HG03097 (cell line): ENCODE data around the gene SAMD11.

Experiments used
- ATAC-seq: cut with Tn5 transposase; IDR thresholded peaks from one replicate; pipeline ENCODE4 v1.9.1; 2021; ENCODE audit not compliant: unreplicated experiment, low FRiP score

Gene SAMD11

DNA sequence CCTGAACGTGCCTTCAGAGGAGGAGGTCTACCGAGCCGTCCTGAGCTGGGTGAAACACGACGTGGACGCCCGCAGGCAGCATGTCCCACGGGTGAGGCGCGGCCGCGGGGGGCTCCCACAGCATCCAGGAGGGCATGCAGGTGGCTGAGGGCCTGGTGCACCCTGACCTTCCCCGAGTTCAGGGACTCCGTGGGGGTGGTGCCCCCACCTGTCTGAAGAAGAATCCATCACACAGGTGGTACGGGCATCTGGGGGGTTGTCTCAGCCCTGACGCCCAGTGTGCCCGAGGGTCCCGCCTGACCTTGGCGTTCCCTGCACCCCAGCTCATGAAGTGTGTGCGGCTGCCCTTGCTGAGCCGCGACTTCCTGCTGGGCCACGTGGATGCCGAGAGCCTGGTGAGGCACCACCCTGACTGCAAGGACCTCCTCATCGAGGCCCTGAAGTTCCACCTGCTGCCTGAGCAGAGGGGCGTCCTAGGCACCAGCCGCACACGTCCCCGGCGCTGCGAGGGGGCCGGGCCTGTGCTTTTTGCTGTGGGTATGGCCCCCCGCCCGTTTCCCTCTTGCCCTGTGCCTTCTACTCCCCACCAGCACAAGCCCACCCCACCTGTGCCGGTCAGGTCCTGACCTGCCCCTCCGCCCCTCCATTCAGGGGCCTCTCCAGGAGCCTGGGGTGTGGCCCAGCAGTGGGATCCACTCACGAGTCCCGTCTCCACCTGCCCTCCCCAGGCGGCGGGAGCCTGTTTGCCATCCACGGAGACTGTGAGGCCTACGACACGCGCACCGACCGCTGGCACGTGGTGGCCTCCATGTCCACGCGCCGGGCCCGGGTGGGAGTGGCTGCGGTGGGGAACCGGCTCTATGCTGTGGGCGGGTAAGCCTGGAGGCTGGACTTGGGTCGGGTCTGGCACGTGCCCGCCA is 38.9 kb downstream of the SAMD11 start:
- no peak for ATAC-seq

DNA sequence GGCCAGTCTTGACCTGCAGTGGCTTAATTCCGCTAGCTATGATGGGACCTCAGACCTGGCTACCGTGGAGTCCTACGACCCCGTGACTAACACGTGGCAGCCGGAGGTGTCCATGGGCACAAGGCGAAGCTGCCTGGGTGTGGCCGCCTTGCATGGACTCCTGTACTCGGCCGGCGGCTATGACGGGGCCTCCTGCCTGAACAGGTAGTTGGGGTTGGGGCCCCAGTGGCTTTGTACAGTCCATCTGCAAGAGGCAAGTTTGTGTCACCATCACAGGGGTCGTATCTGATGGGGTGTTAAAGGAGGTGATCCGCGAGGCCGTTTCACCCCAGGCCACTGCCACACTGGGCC is 39.6 kb downstream of the SAMD11 start:
- ATAC-seq: no peak

DNA sequence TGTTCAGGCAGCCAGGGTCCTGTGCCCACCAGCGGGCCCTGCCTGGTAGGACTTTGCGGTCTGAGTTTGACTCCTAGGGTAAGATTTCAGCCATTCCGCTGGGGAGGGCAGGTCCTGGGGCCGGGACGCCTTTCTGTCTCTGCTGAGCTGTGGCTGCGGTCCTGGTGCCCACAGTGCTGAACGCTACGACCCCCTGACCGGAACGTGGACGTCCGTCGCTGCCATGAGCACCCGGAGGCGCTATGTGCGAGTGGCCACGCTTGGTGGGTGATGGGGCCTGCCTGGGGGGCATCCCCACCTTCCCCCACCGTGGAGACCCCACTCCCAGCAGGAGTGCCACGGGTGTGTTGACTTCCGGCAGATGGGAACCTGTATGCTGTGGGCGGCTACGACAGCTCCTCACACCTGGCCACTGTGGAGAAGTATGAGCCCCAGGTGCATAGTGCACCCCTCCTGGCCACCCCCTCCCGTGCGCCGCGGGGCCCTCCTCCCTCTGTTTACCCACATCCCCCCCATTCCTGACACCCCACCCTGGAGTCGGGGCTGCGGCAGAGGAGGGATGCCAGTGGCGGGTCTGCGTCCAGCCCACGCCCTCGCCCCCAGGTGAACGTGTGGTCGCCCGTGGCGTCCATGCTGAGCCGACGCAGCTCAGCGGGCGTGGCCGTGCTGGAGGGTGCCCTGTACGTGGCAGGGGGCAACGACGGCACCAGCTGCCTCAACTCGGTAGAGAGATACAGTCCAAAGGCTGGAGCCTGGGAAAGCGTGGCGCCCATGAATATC is 40.2 kb downstream of the SAMD11 start:
- no peak for ATAC-seq

DNA sequence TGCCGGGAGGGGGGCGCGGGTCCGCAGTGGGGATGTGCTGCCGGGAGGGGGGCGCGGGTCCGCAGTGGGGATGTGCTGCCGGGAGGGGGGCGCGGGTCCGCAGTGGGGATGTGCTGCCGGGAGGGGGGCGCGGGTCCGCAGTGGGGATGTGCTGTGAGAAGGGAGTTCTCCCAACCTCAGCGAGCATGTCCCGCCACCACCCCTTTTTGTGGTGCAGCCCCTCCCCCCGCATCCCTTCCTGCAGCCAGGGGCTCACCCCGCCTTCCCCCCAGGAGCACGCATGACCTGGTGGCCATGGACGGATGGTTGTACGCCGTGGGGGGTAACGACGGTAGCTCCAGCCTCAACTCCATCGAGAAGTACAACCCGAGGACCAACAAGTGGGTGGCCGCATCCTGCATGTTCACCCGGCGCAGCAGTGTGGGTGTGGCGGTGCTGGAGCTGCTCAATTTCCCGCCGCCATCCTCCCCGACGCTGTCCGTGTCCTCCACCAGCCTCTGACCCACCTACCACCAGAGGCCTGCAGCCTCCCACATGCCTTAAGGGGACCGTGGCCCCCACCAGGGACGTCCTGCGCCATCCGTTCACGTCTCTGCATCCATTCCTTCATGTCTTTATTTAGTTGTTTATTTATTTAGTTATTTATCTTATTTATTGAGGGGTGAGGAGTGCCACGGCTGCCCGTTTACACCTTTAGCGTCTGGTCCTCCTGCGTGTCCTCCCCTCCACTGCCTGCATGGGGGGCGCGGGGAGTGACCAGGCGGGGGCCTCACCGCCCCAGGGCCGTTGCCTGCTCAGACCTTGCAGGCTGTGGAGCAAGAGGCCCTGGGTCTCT is 41.2 kb downstream of the SAMD11 start:
- no peak for ATAC-seq

DNA sequence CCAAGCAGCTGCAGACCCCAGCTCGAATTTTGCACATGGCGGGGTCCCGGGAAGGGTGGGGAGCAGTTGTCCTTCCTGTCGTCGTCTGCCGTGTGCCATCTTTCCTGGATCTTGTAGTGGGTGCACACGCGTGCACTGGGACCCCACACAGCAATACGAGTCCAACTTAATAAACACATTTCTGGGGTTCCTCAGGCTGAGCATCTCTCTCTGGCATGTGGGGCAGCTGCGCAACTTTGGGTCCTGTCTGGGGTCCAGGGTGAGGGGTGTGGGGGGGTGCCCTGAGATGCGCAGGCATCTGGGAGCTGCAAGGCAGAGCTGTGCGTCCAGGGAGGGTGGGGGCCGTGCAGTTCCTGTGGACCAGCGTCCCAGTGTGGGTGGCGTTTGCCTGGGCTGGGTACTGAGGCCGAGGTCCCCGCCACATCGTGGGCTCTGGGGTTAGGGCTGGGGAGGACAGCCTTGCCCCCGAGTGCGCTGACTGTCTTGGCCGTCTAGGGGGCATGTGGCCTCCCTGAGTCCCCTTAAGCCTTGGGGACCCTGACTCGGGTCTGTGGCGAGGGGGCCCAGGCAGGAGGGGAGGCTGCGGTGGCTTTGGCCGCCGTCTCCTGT is 41.9 kb downstream of the SAMD11 start:
- ATAC-seq: no peak

DNA sequence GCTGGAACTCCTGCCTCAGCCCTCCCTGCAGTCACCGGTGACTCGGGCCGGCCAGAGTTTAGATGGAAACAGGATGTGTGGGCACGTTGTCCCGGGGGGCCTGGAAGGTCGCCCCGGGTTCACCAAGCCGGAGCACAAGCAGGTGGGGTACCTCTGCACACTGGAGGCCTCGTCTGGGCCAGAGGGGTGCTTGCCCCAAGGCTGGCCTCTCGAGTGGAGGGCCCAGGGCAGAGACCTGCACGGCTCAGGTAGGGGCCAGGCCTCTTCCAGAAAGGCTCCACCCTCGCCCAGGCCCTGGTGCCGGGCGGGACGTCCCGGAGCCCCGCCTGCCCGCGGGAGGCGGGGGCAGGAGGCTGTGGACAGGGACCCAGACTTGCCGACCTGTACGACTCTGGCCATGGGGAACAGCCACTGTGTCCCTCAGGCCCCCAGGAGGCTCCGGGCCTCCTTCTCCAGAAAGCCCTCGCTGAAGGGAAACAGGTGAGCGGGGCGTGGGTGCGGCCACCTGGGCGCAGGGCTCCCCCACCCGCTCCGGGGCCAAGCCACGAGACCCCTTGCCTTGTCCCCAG is 42.5 kb downstream of the SAMD11 start, which contains the start of gene PLEKHN1:
Gene PLEKHN1, plus strand, starts transcription at position 348 of the 569 bp plus-strand sequence. Its CDS starts 50 bp downstream, at position 398.
- ATAC-seq: peak; percentile 4

DNA sequence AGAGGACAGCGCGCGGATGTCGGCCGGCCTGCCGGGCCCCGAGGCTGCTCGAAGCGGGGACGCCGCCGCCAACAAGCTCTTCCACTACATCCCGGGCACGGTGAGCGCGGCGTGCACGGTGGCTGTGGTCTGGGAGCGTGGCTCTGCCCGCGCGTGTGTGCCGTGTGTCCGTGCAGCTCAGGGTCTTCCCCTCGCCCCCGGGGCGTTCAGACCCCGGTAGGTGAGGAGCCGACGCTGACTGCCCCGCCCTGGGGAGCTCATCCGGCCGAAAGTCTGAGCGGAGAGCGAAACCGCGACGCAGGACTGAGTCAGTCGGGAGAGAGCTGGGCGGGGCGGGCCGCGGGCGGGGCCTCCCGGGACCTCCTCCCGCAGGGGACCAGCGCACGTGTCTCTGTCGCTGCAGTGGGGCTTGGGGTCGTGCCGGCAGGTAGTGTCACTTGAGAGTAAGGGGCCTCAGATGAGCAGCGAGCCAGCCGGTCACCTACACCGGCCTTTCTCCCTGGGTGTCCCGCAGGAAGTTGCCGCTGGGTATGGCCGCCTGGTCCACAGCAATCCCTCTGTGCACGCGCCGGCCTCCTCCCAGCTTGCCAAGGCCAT is 43.1 kb downstream of the SAMD11 start:
- peak; percentile 42 for ATAC-seq

DNA sequence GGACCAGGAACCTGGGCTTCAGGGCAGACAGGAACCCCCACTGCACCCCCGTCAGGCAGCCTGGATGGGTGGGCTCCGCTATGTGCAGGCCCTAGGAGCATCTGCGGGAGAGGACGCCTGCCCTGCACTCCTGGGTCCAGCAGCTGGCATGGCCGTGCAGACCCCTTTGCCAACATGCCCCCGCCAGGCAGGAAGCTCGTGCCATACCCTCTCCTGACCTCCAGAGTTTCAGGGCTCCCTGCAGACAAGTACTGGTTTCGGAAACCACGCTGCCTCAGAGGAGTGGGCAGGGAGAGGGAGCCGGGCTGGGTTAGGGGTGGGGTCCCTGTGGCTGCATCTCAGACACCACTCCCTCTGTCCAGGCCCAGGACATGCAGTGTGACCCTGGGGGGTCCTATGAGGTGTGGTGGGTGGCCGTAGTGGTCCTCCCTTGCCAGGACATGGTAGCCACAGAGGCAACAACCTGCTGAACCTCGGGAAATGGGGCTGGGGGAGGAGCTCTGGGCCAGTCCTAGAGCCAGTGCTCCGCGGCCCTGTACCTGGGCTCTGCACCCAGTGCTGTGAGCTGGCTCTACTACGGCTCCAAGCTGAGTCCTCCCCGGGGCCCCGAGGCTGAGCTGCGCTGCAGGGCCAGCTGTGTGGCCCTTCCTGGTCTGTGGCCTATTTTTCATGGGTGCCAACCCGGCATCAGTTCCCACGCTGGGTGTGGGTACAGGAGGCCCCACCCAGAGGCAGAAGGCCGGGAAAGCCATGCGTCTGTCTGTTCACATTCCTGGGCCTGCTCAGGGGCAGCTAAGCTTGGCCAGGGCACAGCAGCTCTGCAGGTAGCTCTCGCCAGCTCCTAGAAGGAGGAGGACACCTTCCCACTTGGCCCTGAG is 44.0 kb downstream of the SAMD11 start:
- ATAC-seq: no peak

DNA sequence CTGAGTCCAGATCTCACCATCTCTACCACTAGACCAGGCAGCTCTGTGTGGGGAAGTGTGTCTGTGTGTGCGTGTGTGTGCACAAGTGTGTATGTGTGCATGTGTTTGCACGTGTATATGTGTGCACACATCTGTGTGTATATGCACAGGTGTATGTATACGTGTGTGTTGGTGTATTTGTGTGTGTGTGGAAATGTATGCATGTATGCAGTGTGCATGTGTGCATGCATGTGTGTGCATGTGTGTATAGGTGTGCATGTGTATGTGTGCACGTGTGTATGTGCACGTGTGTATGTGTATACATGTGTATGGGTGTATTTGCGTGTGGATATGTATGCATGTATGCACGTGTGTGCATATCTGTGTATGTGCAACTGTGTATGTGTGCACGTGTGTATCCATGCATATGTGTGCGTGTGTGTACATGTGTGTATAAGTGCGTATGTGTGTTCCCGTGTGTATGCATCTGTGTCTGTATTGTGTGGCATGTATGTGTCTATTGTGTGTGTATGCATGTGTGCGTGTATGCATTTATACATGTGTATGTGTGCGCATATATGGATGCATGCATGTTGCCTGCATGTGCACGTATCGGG is 45.6 kb downstream of the SAMD11 start:
- ATAC-seq: no peak

DNA sequence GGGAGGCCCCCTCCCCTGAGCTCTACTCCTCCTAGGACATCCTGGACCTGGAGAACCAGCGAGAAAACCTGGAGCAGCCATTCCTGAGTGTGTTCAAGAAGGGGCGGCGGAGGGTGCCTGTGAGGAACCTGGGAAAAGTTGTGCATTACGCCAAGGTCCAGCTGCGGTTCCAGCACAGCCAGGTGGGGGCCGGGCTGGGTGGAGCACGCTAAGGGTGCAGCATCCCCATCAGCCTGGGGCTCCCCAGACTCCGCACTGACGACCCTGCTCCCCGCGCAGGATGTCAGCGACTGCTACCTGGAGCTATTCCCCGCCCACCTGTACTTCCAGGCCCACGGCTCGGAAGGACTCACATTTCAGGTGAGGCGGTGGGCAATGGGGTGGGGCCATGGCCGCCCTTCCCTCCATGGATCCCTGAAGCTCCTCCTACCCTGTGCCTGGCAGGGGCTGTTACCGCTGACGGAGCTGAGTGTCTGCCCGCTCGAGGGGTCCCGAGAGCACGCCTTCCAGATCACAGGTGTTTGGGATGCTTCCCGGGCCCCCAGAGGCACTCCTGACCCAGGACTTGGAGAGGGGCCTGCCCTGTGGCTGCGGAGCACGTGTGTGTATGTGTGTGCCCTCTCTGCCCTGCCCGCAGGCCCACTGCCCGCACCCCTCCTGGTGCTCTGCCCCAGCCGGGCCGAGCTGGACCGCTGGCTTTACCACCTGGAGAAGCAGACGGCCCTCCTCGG is 46.7 kb downstream of the SAMD11 start:
- ATAC-seq: no peak

DNA sequence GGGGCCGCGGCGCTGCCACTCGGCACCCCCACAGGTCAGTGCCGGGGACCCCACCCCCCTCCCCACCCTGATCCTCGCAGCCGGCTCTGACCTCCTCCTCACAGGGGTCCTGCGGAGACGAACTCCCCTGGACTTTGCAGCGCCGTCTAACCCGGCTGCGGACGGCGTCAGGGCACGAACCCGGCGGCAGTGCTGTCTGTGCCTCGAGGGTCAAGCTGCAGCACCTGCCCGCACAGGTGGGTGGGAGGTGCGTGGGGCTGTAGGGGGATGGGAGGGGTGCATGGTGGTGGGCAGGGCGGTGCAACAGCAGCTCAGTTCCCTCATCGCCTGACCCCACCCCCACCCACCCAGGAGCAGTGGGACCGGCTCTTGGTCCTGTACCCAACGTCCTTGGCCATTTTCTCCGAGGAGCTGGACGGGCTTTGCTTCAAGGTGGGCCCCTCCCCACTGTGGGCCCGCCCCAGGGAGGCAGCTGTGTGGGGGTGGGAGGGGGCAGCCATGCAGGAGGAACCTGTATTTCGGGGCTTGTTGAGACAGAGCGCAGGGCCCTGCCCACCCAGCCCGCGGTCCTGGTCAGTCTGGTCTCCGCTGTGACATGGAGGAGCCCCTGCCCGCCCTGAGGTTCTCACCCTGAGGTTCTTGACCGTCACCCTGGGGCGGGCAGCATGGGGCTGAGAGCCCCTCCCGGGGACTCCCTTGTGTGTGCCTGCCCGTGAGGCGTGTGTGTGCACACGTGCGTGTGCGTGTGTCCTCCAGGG is 47.4 kb downstream of the SAMD11 start:
- no peak for ATAC-seq

DNA sequence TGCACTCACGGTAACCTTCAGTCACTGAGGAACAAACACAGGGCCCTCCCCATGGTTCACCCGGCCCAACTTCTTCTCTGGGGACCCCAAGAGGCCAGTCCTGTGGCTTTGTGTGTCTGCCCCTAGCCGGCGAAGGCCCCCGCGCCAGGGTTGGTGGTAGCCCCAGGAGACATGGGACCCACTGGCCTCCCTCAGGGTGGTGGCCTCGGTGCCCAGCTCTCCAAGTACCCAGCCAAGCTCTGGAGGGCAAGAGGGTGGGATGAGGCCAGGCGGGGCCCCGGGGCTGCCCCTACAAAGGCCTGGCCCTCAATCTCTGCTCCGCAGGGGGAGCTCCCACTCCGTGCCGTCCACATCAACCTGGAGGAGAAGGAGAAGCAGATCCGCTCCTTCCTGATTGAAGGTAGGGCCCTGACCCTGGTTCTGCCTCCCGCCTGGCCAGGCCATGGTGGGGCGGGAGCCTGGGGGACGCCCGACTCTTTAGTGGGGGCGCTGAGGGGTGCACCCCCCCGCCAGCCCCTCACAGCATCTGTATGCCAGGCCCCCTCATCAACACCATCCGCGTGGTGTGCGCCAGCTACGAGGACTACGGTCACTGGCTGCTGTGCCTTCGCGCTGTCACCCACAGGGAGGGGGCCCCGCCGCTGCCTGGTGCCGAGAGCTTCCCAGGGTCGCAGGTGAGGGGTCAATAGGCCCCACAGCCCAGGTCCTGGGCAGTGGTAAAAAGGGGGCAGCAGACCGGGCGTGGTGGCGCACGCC is 48.2 kb downstream of the SAMD11 start:
- ATAC-seq: no peak

DNA sequence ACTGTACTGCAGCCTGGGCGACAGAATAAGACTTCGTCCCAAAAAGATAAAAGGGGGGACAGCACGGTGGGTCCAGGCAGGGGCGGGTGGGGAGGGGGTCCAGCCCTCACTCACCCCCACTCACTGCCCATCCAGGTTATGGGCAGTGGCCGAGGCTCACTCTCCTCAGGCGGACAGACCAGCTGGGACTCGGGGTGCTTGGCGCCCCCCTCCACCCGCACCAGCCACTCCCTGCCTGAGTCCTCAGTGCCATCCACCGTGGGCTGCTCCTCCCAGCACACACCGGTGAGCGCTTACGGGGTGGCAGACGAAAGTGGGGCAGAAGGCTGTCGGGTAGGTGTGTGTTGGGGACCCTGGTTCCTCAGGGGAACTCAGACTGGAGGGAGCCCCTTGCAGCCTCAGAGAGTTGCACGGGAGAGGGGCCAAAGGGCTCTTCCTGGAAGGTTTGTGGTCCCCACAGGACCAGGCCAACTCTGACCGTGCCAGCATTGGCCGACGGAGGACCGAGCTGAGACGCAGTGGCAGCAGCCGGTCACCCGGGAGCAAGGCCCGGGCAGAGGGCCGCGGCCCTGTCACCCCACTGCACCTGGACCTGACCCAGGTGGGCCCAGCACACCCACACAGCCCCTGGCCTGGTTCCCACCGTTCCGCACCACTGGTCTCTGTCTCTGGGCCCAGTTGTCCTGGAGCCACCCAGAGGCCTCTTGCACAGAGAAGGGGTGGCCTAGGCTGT is 49.2 kb downstream of the SAMD11 start:
- ATAC-seq: no peak

DNA sequence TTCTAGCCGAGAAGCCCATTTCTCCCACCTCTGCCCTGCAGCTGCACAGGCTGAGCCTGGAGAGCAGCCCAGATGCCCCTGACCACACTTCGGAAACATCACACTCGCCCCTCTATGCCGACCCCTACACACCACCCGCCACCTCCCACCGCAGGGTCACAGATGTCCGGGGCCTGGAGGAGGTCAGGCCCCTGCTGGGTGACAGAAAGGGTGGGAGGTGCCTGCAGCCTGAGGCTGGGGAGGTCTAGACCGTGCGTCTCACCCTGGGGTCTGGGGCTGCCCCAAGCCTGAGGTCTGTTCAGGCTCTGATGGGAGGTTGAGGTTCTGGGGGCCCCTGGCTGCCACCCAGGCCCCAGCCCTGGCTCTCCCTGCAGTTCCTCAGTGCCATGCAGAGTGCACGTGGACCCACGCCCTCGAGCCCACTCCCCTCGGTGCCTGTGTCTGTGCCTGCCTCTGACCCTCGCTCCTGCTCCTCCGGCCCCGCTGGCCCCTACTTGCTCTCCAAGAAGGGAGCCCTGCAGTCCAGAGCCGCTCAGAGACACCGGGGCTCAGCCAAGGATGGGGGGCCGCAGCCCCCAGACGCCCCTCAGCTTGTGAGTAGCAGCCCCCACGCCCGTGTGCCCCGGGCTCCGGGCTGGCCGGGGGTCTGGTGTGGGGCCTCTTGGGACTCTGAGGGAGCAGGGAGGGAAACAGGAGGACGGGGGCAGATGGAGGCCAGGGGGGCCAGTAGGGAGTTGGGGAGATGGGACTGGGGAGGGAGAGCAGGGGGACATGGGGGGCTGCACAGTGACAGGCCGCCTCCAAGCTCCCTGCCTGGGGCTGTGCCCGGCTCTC is 50.0 kb downstream of the SAMD11 start:
- no peak for ATAC-seq

DNA sequence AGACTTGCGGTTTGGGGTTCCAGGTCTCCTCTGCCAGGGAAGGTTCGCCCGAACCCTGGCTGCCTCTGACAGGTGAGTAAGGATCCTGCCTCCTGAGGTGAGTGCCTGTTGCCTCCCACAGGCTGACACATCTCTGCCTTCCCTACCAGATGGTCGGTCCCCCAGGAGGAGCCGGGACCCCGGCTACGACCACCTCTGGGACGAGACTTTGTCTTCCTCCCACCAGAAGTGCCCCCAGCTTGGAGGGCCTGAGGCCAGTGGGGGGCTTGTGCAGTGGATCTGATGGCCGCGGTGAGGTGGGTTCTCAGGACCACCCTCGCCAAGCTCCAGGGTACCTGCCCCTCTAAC is 50.5 kb downstream of the SAMD11 start:
- ATAC-seq: no peak
